K562 (cell line): ENCODE results near the gene ZNF69. TPM values are rescaled to one million over a fixed set of nuclear protein-coding genes. Genes with fewer than 3 reads are reported as not detected.
A peak's percentile ranks its signal among the peaks of the same experiment; 100 is the strongest.

Source experiments
- CTBP1 ChIP-seq: fragments of 450-650 bp; IDR thresholded peaks from 2 replicates; pipeline ENCODE4 v1.6.1; 2016; ENCODE audit warnings: borderline replicate concordance
- EP300 ChIP-seq: IDR thresholded peaks from 2 replicates; pipeline ENCODE4 v1.6.1; 2012; ENCODE audit warnings: low read length, improper control_type of control experiment
- KLF1 ChIP-seq: fragments of 450-650 bp; IDR thresholded peaks from 2 replicates; pipeline ENCODE4 v1.6.1; 2016; ENCODE audit warnings: missing genetic modification characterization, missing compliant biosample characterization
- L3MBTL2 ChIP-seq: fragments of 450-650 bp; IDR thresholded peaks from 2 replicates; pipeline ENCODE4 v1.6.1; 2016; ENCODE audit warnings: mild to moderate bottlenecking, moderate library complexity
- PHB ChIP-seq: fragments of 250-450 bp; sonication (Bioruptor Pico); IDR thresholded peaks from 2 replicates; pipeline ENCODE4 v1.5.0; 2021
- SMARCC2 ChIP-seq: fragments of 450-650 bp; IDR thresholded peaks from 2 replicates; pipeline ENCODE4 v1.6.1; 2017; ENCODE audit warnings: antibody characterized with exemption, moderate library complexity, mild to moderate bottlenecking, low read depth
- SRSF1 ChIP-seq: fragments of 200-400 bp; formaldehyde crosslinking; IDR thresholded peaks from 2 replicates; pipeline ENCODE4 v1.6.1; 2017; ENCODE audit warnings: mild to moderate bottlenecking, low read depth, low read length, moderate library complexity
- TAF9B ChIP-seq: fragments of 450-650 bp; IDR thresholded peaks from 2 replicates; pipeline ENCODE4 v1.6.1; 2018; ENCODE audit warnings: mild to moderate bottlenecking; ENCODE audit not compliant: partially characterized antibody
- TEAD1 ChIP-seq, 2 experiments: fragments of 450-650 bp in 1 of 2; sonication (generic) in 1 of 2; formaldehyde crosslinking; IDR thresholded peaks; 2 replicates each; pipeline versions ENCODE4 v1.4.0 to v1.8.0; 2020 to 2022; ENCODE audit warnings: mild to moderate bottlenecking in 2 of 2, missing genetic modification reagents in 1 of 2
- TRIM24 ChIP-seq, 2 experiments: fragments of 450-650 bp; IDR thresholded peaks; 2 replicates each; pipeline ENCODE4 v1.6.1; 2016
- ZNF134 ChIP-seq: fragments of 250-450 bp; sonication (Bioruptor Pico); conservative IDR thresholded peaks from 2 replicates; pipeline ENCODE4 v1.4.0; 2020
- ZNF24 ChIP-seq: fragments of 450-650 bp; IDR thresholded peaks from 2 replicates; pipeline ENCODE4 v1.6.1; 2016
- ZNF318 ChIP-seq, 2 experiments: fragments of 450-650 bp; IDR thresholded peaks; 2 replicates each; pipeline ENCODE4 v1.6.1; 2016; ENCODE audit warnings: mild to moderate bottlenecking in 2 of 2, borderline replicate concordance in 1 of 2, low read depth in 1 of 2, moderate library complexity in 1 of 2
- ZNF445 ChIP-seq: fragments of 250-450 bp; sonication (Bioruptor Pico); IDR thresholded peaks from 2 replicates; pipeline ENCODE4 v1.4.0; 2020; ENCODE audit warnings: low read depth, mild to moderate bottlenecking, moderate library complexity
- ZNF644 ChIP-seq: fragments of 200-800 bp; sonication (Bioruptor generic); IDR thresholded peaks from 2 replicates; pipeline ENCODE4 v1.6.1; 2016; ENCODE audit warnings: low read depth, missing genetic modification characterization, missing compliant biosample characterization
- ZNF75A ChIP-seq: fragments of 450-650 bp; formaldehyde crosslinking; IDR thresholded peaks from 2 replicates; pipeline ENCODE4 v1.4.0; 2020; ENCODE audit warnings: mild to moderate bottlenecking
- polyA plus RNA-seq, 8 experiments: library from polyadenylated mRNA; depleted of rRNA in 4 of 8; stranded (reverse) in 5 of 8; unstranded in 3 of 8; fragments of >200 nt; fragmentation: Nextera tagmentation in 2 of 8; fragmentation: Illumina TruSeq in 1 of 8; extraction: Ambion mirVana in 2 of 8; extraction: Trizol in 1 of 8; gene quantifications; 2 replicates each; pipeline versions ENCODE4 v1.2.1 to v1.2.3, GENCODE V29; 2011 to 2014; ENCODE audit warnings: inconsistent platforms in 1 of 8, missing spikeins in 1 of 8
- total RNA-seq, 7 experiments: library from RNA; depleted of rRNA in 6 of 7; stranded (reverse); fragments of >200 nt in 6 of 7; fragmentation: Illumina TruSeq in 2 of 7; extraction: Trizol in 2 of 7; gene quantifications; 2 replicates each; pipeline versions ENCODE4 v1.2.1 to v1.2.3, GENCODE V29; 2011 to 2021; ENCODE audit warnings: low replicate concordance in 1 of 7

The ZNF69 gene
- total and polyA plus RNA-seq, 9 of the 15 experiments (the other 6 are each of a cell fraction or from before 2014, with no cell fraction given) = 2.3 to 5.4 (median 3.6) TPM

GRCh38 chr19:11921852-11922495 is 34.4 kb downstream of the ZNF69 start (continued):
- TF ChIP-seq ZNF318 (IDR thresholded peaks at IDR 0.05; ENCODE audit: borderline replicate concordance in 1 of 2, low read depth in 1 of 2) (peak in 1 of 2 experiments; percentile 26; a peak in 1 of 4 replicates), CTBP1 (peak; percentile 39; the same call in 1 of the 2 replicates), SRSF1 (no peak), SMARCC2 (no peak), TAF9B (no peak), ZNF644 (tag) (peak; percentile 75; the same call in 1 of the 2 replicates), KLF1 (no peak), PHB (no peak), ZNF134 (CRISPR knock-in tag) (no peak), EP300 (peak; percentile 62; the same call in 1 of the 2 replicates), ZNF75A (CRISPR knock-in tag) (no peak), TEAD1 (CRISPR knock-in tag; IDR thresholded peaks at IDR 0.05) (peak in 1 of 2 experiments; percentile 34; a peak in 1 of 4 replicates), ZNF24 (no peak), TRIM24 (IDR thresholded peaks at IDR 0.05) (no peak), L3MBTL2 (no peak), ZNF445 (CRISPR knock-in tag) (no peak)
